Body of pancreas (tissue), 4 donors: ENCODE results near the gene RACK1. TPM values are rescaled to one million over a fixed set of nuclear protein-coding genes. Genes with fewer than 3 reads are reported as not detected.
A peak's percentile ranks its signal among the peaks of the same experiment; 100 is the strongest.

Source experiments
- ATAC-seq: fragments of 150-250 bp; one replicate; pipeline ENCODE4 v1.9.1; 2016
- DNase-seq, 4 donors: peaks; one replicate each; pipeline ENCODE4 v3.0.0-alpha.2; 2019
- H3K27ac ChIP-seq, 4 donors: fragments of 200-600 bp; sonication (generic); 1 replicate in 3 of 4; 2 replicates in 1 of 4; pipeline versions ENCODE4 v1.5.1 to v1.6.1; 2016 to 2019; ENCODE audit warnings: mild to moderate bottlenecking in 1 of 4, mixed read lengths in 1 of 4, moderate library complexity in 1 of 4
- H3K27me3 ChIP-seq, 2 donors: fragments of 200-600 bp; sonication (generic); one replicate each; pipeline ENCODE4 v1.6.0; 2016; ENCODE audit warnings: mild to moderate bottlenecking in 1 of 2
- H3K36me3 ChIP-seq, 2 donors: fragments of 200-600 bp; sonication (generic); replicated peaks in 1 of 2; 2 replicates each; pipeline ENCODE4 v1.5.1; 2016; ENCODE audit warnings: low read depth in 2 of 2; ENCODE audit not compliant: insufficient read depth in 1 of 2
- H3K4me1 ChIP-seq: fragments of 200-600 bp; sonication (generic); one replicate; pipeline ENCODE4 v1.6.0; 2016
- H3K4me3 ChIP-seq, 2 donors: fragments of 200-600 bp; sonication (generic); 1 replicate in 1 of 2; 2 replicates in 1 of 2; pipeline ENCODE4 v1.5.1; 2016 to 2019
- H3K9me3 ChIP-seq, 3 donors: fragments of 200-600 bp; sonication (generic); 1 replicate in 2 of 3; 2 replicates in 1 of 3; pipeline ENCODE4 v1.5.1; 2016
- POLR2A ChIP-seq, 3 donors: fragments of 450-650 bp; IDR thresholded peaks; one replicate each; pipeline ENCODE4 v1.6.1; 2016; ENCODE audit warnings: antibody characterized with exemption in 3 of 3, mild to moderate bottlenecking in 2 of 3
- WGBS, 2 donors: methylation state at CpG; one replicate each; pipeline ENCODE4 v1.1.5; 2017; 5-methylcytosine and 5-hydroxymethylcytosine counted together
- intact Hi-C: fragments of 100-400 bp; cut with DNase I; formaldehyde crosslinking; loops from one replicate; pipeline ENCODE4 v1.15.1; 2023
- total RNA-seq, 2 donors: library from RNA; depleted of rRNA; stranded (reverse); fragments of >200 nt; gene quantifications; one replicate each; pipeline ENCODE4 v1.1.0, GENCODE V29; 2016
- TF ChIP-seq, protein P1 (sequence below), 7 experiments: fragments of 450-650 bp in 4 of 7; fragments of 200-600 bp in 3 of 7; sonication (generic) in 3 of 7; IDR thresholded peaks; one replicate each; pipeline ENCODE4 v1.5.1; 2016 to 2019; ENCODE audit warnings: antibody characterized with exemption in 7 of 7

RACK1 gene
- total RNA-seq, 2 donors from 2014 or later: 1,136 to 1,977 TPM

DNA sequence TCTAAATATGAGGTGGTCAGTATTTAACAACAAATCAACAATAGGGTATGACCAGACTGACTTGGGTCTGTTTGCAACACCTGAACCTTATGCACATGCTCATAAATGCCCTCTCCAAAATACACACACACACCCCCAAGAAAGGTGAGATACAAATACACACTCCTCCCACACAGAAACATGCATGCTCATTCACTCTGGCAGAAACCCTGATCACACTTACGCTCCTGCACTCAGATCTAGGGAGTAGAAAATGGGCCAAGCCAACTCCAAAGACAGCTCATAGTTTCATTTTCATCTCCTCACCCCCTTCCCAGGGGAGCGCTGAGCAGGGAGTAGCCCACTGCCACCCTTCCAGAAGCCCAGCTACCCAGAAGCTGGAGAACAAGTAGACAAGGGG lies 50.0 kb downstream of the RACK1 start:
- DNase-seq (no peak), ATAC-seq (no peak)
- WGBS, 2 donors: 96 to 100% methylated on average over 1 to 2 of the region's 2 CpGs
- Histone ChIP-seq H3K27ac (no peak overlapping the region), H3K4me1 (peaks cover 17% of the 10 kb centered on the region), H3K9me3 (no peaks in the 10 kb centered on the region), H3K4me3 (no peak overlapping the region), H3K27me3 (no peaks in the 10 kb centered on the region), H3K36me3 (no peaks in the 10 kb centered on the region)
- TF ChIP-seq POLR2A (IDR thresholded peaks at IDR 0.05): no peak
- TF ChIP-seq, protein P1, sequence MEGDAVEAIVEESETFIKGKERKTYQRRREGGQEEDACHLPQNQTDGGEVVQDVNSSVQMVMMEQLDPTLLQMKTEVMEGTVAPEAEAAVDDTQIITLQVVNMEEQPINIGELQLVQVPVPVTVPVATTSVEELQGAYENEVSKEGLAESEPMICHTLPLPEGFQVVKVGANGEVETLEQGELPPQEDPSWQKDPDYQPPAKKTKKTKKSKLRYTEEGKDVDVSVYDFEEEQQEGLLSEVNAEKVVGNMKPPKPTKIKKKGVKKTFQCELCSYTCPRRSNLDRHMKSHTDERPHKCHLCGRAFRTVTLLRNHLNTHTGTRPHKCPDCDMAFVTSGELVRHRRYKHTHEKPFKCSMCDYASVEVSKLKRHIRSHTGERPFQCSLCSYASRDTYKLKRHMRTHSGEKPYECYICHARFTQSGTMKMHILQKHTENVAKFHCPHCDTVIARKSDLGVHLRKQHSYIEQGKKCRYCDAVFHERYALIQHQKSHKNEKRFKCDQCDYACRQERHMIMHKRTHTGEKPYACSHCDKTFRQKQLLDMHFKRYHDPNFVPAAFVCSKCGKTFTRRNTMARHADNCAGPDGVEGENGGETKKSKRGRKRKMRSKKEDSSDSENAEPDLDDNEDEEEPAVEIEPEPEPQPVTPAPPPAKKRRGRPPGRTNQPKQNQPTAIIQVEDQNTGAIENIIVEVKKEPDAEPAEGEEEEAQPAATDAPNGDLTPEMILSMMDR (IDR thresholded peaks at IDR 0.05): no peak
- intact Hi-C loops: no loop called here

DNA sequence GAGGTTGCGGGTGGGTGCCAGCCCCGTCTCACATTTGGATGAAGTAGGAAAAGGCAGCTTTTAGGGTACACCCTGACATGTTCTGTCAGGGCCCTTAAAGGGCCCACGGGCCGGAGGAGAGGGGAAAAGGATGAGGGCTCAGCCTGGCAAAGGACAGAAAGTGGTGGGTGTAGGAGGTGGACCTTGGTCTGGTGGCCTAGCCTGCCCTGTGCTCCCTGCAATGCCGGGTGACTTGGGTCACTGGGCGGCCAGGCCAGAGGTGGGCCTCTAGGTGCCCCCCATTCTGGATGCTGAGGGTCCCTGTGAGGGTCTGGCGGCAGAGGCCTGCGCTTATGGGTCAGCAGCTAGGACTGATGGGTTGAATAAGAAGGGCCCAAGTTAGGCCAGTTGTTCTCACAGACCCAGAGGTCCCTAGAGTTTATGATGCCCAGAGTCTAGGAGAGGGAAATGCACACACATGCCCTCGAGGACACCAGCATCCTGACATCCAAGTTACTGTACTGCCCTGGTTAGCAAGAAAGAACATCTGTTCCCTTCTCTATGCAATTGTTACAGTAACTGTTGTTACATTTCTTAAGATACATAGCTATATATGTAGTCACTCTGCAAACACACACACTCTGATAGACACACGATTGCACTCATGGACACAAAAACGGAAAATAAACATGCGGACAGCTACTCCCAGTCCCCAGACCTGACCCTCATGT lies 51.2 kb downstream of the RACK1 start:
- ATAC-seq: no peak
- TF ChIP-seq, protein P1 (IDR thresholded peaks at IDR 0.05): no peak
- TF ChIP-seq POLR2A (IDR thresholded peaks at IDR 0.05): no peak
- Histone ChIP-seq H3K27me3 (no peaks in the 10 kb centered on the region), H3K9me3 (no peaks in the 10 kb centered on the region), H3K4me3 (peak overlapping the region; percentile 29 to 82), H3K27ac (peak overlapping the region in 3 of 4 donors; percentile 72 to 92 (median 89)), H3K4me1 (peaks cover 29% of the 10 kb centered on the region), H3K36me3 (no peaks in the 10 kb centered on the region)
- intact Hi-C loops: no loop called here
- 48 to 54% methylated on average over 12 of the region's 12 CpGs for WGBS, 2 donors
- no peak for DNase-seq

DNA sequence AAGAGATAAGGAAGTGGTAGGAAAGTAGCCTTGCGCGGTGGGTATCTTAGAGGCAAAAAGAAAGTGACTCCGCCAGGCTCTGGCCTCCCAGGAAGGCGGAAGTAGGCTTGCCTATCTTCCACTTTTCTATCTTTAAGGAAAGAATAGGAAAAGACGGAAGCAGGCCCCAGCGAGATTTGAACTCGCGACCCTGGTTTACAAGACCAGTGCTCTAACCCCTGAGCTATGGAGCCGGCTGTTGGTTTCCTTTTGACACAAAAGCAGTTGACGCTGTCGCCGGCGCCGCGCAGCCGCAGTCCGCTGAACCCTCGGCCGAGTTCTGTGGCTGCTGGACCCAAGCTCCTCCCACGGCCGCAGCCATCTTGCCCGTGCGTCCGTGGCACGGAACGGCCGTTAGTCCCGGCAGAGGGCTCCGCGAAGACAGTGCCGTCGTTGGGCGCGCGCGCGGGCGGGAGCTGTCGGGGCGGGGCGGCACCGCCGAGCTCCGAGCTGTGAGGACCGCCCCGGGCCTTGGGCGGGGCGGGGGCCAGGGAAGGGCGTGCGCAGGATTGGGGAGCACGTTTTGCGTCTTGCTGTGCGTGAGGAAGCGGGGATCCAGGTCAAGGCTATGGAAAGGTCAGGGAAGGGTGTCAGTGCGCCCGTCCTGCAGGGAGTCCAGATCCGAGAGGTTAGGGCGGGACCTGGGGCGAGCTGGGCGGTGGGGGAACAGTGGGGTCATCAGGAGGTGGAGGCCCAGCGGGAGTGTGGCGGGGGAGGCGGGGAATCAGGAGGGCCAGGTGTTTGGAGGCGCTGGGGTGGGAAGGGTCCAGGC lies 52.0 kb downstream of the RACK1 start:
- H3K36me3 ChIP-seq: no peaks in the 10 kb centered on the region
- no peaks in the 10 kb centered on the region for H3K27me3 ChIP-seq
- intact Hi-C loops: no loop called here
- DNase-seq (peak; percentile 96 to 97 (median 96)), ATAC-seq (peak; percentile 77)
- no peaks in the 10 kb centered on the region for H3K9me3 ChIP-seq
- peak overlapping the region; percentile 72 to 92 (median 86) for H3K27ac ChIP-seq
- peaks cover 34% of the 10 kb centered on the region for H3K4me1 ChIP-seq
- peak overlapping the region; percentile 43 to 82 for H3K4me3 ChIP-seq
- 0 to 1% methylated on average over 29 to 64 of the region's 64 CpGs for WGBS, 2 donors
- TF ChIP-seq, protein P1 (IDR thresholded peaks at IDR 0.05): peak in 2 of 7 experiments; percentile 1 to 18
- peak; percentile 41 to 66 (median 63) for TF ChIP-seq POLR2A (IDR thresholded peaks at IDR 0.05)

DNA sequence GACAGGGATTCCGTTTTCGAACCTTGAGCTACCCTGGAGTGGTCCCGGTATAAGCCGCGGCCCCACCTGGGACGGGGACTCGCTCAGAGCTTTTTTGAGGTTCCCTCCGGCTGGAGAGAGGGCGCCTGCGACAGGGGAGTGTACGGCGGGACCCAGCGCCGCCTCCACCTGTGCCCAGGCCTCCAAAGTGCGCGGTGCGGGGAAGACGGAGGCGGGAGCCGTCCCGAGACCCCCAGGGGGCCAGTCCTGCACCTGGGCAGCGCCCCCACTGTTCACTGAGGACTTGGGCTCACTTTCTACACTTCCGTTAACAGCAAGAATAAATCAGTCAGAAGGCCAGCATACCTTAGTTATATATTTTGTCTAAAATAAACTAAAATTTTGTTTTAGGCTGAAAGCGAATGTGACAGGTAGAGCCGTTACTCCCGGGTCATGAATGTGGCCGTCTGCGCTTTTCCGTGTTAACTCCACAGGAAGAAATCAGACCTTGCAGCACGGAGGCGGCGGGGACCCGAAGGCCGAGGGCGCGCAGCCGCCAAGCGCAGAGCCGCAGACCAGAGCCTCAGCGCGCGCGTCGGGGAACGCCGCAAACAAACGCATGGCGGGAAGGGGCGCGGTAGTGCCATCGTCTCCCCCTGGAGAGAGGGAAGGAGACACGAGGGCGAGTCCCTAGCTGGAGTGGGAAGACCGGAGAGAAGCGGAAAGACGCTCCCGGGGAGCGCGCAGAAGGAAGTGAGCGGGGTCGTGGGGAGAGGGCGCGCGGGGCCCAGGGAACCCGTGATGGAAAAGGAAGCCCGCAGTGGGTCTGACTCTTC lies 52.8 kb downstream of the RACK1 start:
- H3K4me1 ChIP-seq: peaks cover 34% of the 10 kb centered on the region
- H3K4me3 ChIP-seq: peak overlapping the region; percentile 58 to 82
- no peaks in the 10 kb centered on the region for H3K9me3 ChIP-seq
- no peaks in the 10 kb centered on the region for H3K27me3 ChIP-seq
- intact Hi-C loops: no loop called here
- peak overlapping the region; percentile 35 to 92 (median 80) for H3K27ac ChIP-seq
- no peak for TF ChIP-seq POLR2A (IDR thresholded peaks at IDR 0.05)
- TF ChIP-seq, protein P1 (IDR thresholded peaks at IDR 0.05): peak in 2 of 7 experiments; percentile 13 to 23
- peak; percentile 43 to 61 (median 55) for DNase-seq
- peak; percentile 17 for ATAC-seq
- no peaks in the 10 kb centered on the region for H3K36me3 ChIP-seq
- WGBS, 2 donors: 1 to 2% methylated on average over 43 to 66 of the region's 66 CpGs
